GM20431 (cell line): ENCODE results near the gene ST6GALNAC6.
"Not testable (repeated sequence)": the region's sequence is repeated elsewhere in the genome, so short reads cannot be mapped to it uniquely, and the experiment has no call there.

Experiments
- in situ Hi-C: fragments of 300-500 bp; cut with MseI, MboI; formaldehyde crosslinking; loops from one replicate; pipeline ENCODE4 v1.15.0; 2020; ENCODE audit warnings: low sequenced_read_pairs; ENCODE audit not compliant: unreplicated experiment

ST6GALNAC6 gene

DNA sequence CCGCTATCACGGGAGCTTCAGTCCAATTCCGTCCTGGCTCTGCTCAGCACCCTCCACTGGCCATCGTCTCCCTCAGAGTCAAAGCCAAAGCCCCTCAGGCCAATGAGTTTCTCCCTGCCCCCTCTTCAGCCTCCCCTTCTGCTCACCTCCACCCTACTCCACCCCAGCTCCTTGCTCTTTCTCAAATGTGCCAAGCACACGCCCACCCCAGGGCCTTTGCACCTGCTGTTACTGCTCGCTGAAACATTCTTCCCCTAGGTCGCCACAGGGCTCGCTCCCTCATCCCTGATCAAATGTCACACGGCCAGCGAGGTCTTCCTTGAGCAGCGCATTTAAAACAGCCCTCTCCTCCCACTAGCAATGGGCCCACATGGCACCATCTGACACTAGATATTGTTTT lies 38.6 kb downstream of the ST6GALNAC6 start:
- in situ Hi-C loops = no loop called here

DNA sequence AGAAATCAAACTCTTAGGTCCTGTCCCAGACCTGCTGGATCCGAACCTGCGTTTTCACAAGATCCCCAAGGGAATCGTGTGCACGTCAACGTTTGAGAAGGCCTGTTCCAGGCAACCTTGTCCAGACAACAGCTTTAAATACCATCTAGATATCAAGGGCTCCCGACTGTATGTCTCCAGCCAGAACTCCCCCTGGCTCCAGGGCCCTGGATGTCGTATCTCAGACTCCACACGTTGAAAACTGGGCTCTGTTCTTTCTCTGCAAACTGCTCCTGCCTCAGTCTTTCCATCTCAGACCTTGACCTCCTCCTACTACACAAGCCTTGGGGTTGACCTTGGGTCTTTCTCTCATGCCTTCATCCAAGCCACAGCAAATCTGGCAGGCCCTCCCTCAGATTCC lies 39.1 kb downstream of the ST6GALNAC6 start:
- in situ Hi-C loops = no loop called here

DNA sequence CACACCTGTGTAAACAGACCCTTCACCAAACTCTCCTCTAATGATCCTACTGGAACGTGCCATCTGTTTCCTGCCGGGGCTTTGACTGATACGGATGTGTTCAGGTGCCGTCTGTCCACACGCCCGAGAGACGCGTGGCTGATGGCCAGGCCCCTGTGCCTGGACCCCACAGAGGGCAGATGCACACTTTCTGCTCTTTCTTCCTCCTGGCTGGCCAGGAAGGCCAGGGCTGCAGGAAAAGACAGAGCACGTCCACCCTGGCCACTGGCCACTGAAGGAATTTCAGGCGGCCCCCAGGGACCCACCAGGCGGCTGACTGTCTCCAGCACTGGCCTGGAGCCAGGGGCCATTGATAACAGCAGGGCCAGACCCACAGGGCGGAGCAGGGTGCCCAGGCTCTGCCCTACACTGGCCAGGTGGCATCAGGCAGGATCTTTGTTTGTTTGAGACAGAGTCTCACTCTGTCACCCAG lies 41.3 kb downstream of the ST6GALNAC6 start:
- in situ Hi-C loops = no loop called here

DNA sequence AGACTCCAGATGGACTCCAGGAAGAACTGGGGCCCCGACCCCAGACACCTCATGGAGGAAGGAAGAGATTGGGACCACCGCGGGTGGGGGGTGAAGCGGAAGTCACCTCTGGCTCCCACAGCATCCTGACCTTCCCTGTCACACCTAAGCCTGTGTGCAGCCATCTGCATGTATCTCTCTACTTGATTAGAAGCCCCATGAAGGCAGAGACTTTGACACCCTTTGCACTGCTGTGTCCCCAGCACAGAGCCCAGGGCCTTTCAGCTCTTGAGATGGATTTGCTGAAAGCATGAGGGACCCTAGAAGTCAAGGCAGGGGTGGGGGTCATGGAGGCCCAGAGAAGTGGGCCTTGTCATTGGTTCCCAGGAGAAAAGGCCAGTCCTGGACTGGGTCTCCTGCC lies 42.1 kb downstream of the ST6GALNAC6 start:
- in situ Hi-C loops = no loop called here

DNA sequence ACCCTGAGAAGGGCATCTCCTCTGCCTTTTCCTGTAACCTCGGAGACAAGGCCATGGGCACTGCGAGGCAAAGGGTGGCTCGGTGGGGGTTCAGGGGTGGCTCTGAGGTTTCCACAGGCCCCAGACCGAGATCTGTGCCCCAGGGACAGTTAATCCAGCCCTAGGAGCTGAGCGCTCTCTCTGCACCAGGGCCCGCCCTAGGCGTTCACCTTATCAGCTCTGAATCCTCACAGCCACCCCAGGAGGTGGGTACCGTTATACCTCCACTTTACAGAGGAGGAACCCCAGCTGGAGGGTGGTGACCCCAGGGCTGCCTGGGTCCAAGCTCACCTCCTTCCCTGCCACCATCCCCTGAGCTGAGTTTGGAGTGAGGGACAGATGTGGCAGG lies 42.7 kb downstream of the ST6GALNAC6 start:
- in situ Hi-C loops = no loop called here

DNA sequence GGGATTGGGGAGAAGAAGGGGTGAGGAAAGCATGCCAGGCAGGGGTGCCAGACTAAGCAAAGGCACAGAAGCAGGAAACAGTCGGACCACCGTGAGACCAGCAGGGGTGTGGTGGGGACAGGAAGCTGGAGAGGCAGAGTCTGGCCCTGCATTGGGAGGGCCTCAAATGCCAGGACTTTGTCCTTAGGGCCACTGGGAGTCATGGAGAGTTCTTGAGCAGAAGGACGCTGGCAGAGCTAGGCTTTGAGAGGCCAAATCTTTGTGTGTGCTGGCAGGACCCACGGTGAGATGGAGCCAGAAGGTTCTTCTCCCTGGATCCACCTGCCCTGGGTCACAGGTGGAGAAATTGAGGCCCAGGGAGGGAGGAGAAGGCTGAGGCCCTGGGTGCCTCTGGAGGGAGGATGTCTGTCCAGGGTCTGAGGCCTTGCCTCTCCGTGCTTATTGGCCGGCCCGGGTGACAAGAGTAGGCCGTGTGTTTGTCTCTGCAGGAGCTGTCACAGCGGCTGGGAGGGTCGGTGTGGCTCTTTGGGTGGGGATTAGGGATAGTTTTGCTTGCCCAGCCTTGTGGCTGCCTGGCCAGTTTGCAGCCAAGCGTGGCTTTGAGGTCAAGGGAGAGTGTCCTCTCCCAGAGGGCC lies 43.2 kb downstream of the ST6GALNAC6 start:
- in situ Hi-C loops = no loop called here

DNA sequence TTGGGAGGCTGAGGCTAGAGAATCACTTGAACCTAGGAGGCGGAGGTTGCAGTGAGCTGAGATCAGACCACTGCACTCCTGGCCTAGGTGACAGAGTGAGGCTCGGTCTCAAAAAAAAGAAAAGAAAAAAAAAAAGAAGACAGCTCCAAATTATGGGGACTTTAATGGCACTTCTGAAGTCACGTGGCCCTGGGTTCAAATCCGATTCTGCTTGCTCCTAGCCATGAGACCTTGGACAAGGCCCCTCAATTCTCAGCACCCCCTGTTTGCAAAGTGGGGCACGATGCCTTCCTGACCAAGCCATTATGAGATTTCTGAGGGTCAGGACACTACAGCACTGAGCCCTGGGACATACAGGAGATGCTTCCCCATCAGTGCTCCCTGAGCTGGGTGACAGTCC lies 43.9 kb downstream of the ST6GALNAC6 start:
- in situ Hi-C loops = no loop called here

DNA sequence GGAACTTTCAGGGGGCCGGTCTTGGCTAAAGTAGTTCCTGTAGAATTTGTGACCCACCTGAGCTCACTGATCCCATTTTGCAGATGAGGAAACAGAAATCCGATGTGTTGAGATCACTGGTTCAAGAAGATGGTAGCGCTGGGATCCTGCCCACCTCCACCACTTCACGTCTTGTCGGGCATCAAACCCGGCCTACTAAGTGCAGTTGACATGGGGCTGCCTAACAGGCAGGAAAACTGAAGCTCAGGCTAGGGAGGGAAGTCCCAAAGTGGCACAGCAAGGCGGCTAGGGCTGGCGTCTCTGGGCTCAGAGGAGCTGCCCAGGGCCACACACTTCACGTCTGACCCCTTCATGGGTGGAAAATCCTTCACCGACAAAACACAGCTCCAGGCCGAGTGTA lies 44.4 kb downstream of the ST6GALNAC6 start:
- in situ Hi-C loops = no loop called here

DNA sequence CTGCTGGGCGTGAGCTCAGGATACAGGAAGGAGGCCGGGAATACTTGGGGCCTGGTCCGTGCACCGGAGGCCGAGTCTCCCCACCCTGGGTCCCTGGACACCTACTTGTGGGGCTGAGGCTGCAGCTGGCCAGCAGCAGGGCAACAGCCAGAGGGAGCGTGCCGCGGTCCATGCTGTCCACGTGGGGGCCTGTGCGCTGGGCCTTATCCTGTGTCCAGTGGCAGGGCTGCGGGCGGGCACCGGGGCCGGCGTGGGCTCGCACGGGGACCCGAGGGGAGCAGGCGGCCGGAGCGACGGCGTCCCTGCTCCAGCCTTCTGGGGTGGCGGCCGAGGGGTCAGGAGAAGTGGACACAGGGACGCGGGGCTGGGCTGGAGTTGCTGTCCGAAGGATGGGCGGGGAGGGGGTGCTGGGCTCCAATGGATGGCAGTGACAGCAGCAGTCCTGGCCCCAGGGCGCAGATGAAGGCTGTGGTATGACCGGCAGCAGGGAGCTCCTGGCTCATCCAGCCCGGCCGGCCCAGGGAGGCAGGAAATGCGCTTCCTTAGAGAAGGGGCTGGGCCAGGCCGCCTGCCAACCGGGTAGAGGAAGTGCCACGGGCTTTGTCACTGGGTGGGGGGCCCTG lies 45.1 kb downstream of the ST6GALNAC6 start, which contains the start of gene ENG:
Gene ENG, minus strand, starts transcription at position 475 of the 623 bp plus-strand sequence. Its CDS starts 303 bp downstream, at position 172.
- in situ Hi-C loops = no loop called here

DNA sequence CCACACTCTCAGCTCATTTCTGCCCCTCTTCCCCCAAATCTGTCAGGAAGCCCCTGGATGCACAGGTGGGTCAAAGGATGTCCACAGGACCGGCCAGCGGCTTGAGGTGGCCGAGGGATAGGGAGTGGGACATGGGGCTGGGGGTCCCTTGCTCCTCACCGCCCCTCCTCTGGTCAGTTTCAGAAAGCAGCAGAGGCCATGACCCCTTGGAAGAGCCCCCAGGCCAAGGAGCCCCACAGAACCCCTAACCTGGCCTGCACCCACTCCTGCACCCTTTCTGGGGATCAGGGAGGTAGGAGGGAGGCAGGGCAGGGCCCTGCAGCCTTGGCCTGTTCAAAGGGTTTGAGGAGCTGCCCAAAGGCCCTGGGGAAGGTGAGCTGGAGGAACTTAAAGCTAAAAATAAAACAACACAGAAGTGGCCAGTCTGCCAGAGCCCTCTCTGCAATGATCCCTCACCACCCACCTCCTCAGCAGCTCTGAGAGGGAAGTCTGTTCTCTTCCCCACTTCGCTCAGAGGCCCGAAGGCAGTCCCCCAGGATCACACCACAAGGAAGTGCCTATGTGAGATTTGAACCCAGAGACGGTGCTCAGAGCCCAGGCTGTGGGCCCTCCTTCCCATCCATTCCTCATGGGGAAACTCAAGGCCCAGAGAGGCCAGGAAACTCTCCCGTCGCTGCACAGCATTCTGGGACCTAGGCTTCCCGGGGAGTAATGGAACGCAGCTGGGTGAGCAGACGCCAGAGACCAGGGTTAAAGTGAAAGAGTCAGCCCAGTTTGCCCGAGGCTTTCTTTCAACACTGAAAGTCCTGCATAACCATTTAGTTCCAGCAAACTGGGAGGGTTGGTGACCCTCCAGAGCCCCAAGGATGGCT lies 45.9 kb downstream of the ST6GALNAC6 start:
- in situ Hi-C loops = no loop called here

DNA sequence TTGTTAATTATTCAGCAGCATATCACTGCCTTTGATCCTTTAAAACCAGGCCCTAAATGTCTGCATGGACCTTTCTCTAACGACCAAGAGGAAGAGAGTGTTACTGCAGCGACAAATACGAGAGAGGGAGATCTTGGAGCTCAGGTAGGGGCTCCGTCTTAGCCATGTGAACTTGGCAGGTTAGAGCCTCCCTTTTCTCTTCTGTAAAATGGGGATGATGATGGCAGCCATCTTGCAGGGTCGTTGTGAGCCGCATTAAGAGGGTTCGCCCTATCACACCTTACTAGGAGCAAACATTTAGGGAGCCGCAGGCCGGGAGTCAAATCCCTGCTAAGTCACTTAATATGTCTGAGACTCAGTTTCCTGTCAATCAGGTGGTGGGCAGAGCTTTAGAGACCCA lies 46.6 kb downstream of the ST6GALNAC6 start:
- in situ Hi-C loops = no loop called here

DNA sequence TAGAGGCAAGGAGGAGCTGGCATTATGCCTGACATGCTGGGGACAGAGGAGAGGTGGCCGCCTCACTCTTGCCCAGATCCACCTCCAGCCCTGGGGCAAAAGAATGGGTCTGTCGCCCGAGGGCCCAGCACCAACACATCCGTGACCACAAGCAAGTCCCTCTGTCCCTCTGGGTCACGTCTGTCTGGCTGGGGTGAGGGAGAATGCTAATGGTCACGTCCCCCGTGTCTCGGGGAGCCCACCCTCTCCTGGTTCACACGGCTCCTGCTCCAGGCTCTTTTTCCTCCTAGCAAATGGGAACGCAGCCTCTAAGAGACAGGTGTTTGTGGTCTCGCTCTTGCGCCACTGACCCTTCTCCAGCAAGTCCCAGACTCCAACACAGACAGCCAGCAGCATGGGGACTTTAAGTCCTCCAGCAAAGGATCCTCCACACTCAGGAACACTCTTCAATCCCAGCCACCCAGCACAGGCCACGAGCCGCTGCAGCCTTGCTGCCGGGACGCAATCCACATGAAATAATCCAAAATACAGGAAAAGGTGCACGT lies 49.0 kb downstream of the ST6GALNAC6 start:
- in situ Hi-C loops = no loop called here

DNA sequence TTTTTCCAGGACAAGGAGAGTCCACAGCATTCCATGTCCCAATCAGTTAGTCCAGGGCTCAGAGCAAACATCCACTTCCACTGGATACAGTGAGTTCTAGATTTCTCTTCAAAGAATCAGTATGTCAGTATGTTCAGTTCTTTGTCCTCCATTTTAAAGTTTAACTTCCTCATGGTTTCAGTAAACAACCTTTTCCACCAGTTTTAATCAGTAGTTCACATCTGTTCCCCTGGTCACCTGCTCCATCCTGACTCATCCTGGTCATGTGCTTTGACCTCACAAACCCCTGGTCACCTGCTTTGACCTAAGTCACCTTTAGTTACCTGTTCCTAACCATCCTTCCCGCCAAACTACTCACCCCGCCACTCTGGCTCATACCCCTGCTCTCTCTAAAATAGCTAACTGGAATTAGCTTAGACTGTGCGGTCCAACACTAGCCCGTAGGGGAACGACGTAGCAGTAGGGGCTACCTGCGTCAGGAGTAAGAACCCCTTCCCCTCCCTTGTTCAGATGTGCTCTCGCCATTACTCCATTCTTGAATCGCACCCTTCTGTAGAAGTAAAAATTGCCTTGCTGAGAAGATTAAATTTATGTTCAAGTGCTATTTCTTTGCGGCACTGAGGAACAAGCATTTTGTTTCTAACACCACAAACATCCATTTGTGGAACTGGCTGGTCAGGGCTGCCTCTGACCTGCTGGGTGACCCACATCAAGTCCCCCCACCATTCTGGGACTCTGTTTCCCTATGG lies 50.5 kb downstream of the ST6GALNAC6 start:
- in situ Hi-C loops = no loop called here

DNA sequence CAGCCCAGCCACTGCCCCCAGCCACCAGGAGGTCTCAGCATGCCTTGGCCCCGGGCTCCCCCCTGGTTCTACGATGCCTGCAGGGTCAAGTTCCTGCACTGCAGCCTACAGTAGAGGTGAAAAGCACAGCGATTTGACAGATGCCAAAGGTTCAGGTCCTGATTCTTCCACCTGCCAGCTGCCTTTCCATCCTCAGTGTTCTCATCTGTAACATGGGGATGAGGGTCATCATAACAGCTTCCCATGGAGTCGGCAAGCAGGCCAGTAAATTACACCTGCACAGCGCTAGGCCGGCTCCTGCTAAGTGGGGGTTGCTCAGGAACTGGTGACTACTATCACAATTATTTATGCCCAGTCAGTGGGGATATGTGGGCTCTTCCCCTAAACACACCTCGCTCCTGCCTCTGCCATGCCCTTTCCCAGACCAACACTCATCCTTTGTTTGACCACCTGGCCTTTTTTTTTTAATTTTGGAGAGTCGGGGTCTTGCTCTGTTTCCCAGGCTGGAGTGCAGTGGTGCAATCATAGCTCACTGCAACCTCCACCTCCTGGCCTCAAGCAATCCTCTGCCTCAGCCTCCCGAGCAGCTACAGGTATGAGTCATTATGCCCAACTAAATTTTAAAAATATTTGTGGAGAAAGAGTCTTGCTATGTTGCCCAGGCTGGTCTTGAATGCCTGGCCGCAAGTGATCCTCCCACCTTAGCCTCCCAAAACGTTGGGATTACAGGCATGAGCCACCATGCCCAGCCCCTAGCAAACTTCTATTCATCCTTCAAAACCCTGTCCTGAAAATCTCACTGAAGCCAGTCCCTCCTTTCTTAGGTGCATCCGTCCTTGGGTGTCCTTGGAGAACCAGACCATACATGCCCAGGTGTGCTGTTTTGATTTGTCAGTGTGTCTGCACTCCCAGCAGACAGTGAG lies 51.3 kb downstream of the ST6GALNAC6 start:
- in situ Hi-C loops = no loop called here

DNA sequence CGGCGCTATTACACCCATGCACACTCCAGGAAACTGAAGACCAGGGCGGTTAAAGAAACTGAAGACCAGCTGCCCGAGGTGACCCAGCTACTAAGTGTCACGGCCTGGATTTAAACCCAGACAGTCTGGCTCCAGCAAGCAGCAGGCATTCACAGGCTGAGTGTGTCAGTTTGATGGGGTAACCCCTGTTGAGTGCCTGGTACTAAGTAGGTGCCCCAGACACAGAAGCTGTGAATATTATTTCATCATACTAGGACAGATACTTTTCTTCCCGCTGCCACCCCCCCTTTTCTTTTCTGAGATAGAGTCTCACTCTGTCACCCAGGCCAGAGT lies 52.3 kb downstream of the ST6GALNAC6 start:
- in situ Hi-C loops = no loop called here

DNA sequence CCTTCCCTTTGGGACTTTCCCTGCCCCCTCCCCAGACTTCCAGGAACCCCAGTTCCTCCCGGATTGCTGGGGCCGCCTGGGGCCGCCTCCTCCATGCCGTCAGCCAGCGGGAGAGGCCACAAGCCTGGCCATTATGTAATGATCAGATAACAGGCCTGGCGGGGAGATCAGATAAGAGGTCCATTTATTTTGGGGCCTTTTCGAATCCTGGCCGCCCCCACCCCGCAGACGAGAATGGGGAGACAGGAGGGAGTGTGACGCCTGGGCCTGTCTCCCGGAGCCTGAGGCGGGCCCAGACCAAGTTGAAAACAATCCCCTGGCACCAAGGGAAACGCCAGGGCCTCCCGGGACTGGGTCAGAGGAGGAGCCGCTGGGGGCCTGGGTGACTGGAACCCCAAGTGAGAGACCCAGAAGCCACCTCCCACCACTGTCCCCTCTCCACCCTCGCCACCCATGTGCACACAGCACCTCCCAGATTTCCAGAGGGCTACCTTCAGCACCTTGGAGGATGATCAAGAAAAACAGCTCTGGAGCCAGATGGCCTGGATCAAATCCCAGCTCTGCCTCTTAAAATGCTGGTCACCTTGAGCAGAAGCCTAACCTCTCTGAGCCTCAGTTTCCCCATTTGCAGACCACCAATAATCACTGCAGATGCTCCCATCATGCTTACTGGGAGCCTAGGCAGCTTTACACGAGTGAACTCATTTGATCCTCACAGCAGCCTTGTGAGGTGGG lies 52.8 kb downstream of the ST6GALNAC6 start:
- in situ Hi-C loops = no loop called here

DNA sequence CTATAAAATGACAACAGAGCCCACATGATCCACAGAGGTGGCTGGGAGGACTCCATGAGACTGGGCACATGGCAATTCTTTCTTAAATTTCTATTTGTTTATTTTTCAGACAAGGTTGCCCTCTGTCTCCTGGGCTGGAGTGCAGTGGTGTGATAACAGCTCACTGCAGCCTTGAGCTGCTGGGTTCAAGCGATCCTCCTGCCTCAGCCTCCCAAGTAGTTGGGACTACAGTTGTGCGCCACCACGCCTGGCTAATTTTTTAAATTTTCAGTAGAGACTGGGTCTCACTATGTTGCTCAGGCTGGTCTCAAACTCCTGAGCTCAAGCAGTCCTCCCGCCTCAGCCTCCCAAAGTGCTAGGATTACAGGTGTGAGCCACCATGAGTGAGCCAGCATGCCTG lies 53.8 kb downstream of the ST6GALNAC6 start:
- in situ Hi-C loops = not testable (repeated sequence)

DNA sequence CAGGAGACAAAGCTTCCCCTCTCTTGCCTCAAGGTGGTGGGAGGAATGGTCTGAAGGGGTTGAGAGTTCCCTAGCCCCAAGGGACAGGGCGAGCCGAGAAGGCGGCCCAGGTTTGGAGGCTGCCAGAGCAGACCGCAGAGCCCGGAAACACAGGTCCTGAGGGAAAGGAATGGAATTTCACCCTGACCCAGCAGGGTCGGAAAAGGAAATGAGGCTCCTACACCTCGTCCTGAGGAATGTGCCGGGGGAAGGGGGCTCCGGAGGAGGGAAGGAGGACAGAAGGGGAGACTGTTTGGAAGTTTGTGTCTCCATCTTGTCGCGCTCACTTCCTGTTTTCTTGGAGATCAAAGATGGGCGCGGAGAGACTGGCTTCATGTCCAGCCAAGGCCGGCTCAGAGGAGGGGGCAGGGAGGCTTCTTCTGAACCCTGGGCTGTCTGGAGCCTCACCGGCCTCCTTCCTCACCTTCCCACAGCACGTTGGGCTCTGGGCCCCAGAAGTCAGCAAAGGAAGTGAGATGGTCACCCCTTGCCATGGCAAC lies 54.5 kb downstream of the ST6GALNAC6 start:
- in situ Hi-C loops = no loop called here
